ENCODE measurements around the gene FGD2.

DNA sequence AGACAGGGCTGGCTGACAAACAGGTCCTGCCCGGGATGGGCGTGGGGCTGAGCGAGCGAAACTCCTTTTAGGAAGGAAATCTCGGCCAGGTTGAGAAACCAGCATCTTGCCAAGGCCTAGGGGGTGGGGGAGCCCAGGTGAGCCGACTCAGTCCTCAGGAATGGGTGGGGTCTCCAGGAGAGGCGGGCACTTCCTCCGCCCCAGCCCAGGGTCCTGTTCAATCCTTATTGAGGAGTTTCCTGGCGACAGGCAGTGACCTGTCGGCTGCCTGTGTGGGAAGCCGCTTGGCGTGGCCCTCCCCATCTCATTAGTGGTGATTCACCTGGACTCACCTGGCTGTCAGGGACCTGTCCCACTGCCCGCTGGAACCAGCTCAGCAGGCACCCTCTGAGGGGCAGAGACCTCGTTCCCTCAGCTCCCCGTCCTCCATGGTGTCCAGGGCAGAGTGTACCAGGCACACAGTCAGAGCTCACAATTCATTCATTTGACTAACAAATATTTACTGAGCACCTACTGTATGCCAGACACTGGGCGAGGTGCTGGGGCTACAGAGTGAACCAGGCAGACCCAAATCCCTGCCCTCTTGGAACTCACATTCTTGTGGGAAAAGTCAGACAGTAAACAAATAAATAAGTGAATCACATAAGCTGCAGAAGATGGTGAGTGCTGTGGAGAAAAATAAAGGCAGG is 51.1 kb downstream of the FGD2 start:
- TF ChIP-seq, protein P1, sequence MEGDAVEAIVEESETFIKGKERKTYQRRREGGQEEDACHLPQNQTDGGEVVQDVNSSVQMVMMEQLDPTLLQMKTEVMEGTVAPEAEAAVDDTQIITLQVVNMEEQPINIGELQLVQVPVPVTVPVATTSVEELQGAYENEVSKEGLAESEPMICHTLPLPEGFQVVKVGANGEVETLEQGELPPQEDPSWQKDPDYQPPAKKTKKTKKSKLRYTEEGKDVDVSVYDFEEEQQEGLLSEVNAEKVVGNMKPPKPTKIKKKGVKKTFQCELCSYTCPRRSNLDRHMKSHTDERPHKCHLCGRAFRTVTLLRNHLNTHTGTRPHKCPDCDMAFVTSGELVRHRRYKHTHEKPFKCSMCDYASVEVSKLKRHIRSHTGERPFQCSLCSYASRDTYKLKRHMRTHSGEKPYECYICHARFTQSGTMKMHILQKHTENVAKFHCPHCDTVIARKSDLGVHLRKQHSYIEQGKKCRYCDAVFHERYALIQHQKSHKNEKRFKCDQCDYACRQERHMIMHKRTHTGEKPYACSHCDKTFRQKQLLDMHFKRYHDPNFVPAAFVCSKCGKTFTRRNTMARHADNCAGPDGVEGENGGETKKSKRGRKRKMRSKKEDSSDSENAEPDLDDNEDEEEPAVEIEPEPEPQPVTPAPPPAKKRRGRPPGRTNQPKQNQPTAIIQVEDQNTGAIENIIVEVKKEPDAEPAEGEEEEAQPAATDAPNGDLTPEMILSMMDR (IDR thresholded peaks at IDR 0.05 in 2 of 3, conservative IDR thresholded peaks at IDR 0.05 in 1 of 3; ENCODE audit: borderline replicate concordance in 1 of 3, insufficient read depth in 1 of 3, low read depth in 2 of 3, low read length in 2 of 3) = no peak
- TF ChIP-seq POLR2A (IDR thresholded peaks at IDR 0.05; ENCODE audit: borderline replicate concordance, extremely low read depth, insufficient read depth, insufficient read length) (no peak), ZBTB33 (IDR thresholded peaks at IDR 0.05; ENCODE audit: extremely low read depth, insufficient replicate concordance, low read length) (no peak), EZH2 (IDR thresholded peaks at IDR 0.05) (no peak), REST (IDR thresholded peaks at IDR 0.05; ENCODE audit: low read depth) (no peak), SP1 (IDR thresholded peaks at IDR 0.05; ENCODE audit: low read depth) (no peak), TCF7L2 (IDR thresholded peaks at IDR 0.05; ENCODE audit: borderline replicate concordance, extremely low read depth, insufficient read depth, insufficient read length) (no peak), SRF (IDR thresholded peaks at IDR 0.05; ENCODE audit: low read depth) (no peak), ZNF274 (IDR thresholded peaks at IDR 0.05; ENCODE audit: low read depth, low read length) (no peak), CEBPB (IDR thresholded peaks at IDR 0.05; ENCODE audit: low read depth) (no peak), YY1 (IDR thresholded peaks at IDR 0.05; ENCODE audit: extremely low read depth, insufficient replicate concordance, low read depth, low read length) (no peak)
